ENCODE results near the gene FIBP. TPM values are rescaled to one million over a fixed set of nuclear protein-coding genes. Genes with fewer than 3 reads are reported as not detected.

Gene FIBP
- total RNA-seq, 1 experiment from 2014 or later, result 149 TPM

DNA sequence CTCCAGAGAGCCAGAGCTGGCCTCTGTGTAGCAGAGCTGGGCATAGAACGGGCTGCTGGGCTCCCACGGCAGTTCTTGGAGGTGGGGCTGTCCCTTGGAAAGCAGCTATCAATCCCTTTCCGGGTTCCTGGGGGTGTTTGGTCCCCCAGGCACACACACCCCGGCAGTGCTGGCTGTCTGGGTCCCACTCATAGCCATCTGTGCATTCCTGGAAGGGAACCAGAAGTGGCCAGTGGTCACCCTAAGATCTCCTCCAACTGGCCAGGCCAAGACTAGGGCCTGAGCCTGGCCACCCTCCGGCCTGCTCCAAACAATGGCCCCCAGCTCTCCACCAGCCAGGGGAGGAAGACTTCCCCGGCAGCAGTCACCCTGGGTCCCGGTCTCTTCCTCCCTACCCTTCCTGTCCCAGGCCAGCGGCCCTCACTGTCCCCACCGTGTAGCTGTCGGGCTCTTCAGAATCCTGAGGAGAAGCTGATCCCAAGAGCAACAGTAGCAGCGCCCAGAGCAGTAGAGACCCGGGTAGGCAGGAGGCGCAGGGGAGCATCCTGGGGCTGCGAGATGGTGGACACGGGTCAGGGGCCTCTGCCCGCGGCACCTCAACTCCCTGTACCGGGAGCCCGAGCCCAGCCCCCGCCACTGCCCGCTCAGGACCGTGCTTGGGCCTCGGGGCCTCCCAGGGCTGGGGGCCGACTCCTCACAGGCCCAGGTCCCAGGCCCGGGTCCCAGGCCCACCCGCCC is 16.3 kb downstream of the FIBP start:
- DNase-seq (ENCODE audit: low read depth), result no peak

DNA sequence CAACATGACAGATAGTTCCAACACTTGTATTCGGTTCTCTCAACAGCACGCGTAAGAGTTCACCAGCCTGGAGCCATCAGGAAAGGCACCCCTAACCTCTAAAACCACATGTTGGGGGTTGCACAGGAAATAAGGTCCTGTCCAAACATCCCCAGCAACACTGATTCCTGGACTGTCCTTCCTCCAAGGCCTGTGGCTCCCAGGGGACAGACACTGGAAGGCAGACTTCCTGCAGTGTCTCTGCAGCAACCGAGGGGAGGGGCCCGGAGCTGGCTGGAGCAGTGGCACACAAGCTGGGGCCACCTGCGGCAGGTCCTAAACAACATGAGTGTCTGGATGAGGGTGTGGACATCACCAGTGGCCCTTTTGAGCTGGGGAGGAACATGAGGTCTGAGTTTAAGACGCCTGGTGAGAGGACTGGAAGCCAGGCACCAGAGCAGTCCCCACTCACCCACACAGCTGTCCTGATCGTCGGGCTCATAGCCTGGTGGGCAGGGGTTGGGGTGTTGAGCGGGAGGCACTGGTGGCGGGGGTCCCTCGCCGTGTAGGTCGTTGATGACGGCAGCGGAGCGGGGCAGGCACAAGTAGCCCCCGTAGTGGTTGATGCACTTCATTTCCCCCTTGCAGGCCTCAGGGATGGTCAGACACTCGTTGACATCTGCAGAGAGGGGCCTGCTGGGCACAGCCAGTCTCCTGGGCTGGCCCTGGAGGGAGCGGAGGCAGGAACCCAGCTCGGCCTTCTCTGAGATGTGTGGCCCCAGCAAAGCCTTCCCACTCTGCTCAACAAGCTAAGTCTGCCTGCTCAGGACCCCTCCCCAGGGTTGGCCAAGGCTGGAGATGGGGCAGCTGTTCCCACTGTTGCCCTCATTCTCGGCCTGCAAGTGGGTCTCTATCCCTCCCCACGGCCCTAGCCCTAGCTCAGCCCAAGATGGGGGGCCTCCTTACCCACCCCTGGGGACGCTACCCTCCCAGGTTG is 17.3 kb downstream of the FIBP start:
- DNase-seq (ENCODE audit: low read depth), result peak; percentile 29

DNA sequence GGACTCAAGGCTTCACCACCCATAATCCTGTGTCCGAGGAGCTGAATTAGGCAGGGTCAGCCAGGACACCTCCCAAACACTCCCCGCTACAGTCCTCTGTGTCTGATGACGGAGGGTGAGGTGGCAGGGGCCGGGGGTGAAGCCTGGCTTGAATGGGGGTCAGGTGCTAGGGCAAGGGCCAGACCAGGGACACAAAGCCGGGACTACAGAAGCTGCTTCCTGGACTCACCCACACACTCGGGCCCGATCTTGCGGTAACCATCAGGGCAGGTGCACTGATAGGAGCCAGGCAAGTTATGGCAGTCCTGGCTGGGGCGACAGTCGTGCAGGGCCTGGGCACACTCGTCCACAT is 18.0 kb downstream of the FIBP start:
- no peak for DNase-seq (ENCODE audit: low read depth)

DNA sequence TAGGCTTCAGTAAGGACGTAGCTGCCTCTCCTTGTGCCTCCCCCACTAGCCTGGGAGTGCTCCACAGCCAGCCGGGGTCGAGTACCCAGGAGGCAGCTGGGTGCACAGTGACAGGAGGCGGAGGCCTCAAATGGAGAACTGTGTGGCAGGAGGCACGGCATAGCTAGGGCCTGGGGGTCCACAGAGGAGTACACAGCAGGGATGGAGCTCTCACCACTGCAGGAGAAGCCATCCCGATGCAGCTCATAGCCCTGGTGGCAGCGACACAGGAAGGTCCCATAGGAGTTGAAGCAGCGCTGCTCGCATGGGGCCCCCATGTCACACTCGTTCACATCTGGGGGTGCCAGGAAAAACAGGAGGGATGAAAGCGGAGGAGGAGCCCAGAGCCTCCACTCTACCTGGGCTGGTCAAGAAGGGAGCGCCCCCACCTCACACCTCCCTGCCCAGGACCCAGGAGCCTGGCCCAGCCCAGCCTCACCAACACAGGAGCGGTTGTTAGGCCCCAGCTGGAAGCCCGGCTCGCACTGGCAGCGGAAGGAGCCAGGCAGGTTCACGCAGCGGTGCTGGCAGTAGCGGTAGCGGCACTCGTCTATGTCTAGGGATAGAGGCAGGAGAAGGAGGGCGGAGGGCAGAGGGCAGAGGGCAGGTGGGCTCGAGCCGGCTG is 18.5 kb downstream of the FIBP start:
- no peak for DNase-seq (ENCODE audit: low read depth)

DNA sequence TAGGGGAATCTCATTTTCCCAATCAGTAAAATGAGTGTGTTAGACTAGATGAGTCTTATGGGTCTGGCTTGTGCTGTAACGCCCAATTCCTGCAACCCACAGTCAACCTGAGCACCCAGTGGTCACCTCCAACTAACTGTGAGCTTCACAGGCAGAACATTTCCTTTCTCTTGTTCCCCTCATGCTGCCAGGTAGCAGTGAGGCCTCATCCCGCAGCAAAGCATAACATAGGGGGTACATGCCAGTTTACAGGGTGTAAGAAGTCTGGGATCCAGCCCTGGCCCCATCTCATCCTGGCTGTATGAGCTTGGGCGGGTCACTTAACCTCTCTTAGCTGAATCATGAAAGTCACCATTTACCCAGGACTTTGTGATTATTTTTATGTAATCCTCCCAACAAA is 19.4 kb downstream of the FIBP start:
- DNase-seq (ENCODE audit: low read depth), result no peak

DNA sequence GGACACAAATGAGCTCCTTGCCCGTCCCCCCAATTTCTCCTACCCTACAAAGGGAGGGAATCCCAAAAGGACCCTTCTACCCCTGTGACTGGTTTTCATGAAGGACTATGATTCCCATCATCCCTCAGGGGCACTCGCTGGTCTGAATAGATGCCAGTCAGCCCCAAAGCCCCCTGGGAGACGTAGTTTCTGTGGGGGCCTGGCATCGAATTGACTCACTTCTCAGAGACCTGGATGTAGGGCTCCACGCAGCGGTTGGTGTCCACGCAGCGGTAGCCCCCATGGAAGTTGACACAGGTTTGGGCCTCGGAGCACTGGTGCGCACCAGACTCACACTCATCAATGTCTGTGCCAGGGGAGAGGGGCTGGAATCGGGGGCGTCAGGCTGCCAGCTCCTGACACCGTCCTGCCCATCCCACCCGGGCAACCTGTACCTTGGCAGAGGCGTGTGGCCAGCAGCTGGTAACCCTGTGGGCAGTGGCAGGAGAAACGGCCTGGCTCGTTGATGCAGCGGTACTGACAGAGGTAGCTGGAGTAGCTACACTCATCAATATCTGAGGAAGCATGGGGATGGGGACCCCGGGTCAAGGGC is 20.1 kb downstream of the FIBP start:
- DNase-seq (ENCODE audit: low read depth), result peak; percentile 47

DNA sequence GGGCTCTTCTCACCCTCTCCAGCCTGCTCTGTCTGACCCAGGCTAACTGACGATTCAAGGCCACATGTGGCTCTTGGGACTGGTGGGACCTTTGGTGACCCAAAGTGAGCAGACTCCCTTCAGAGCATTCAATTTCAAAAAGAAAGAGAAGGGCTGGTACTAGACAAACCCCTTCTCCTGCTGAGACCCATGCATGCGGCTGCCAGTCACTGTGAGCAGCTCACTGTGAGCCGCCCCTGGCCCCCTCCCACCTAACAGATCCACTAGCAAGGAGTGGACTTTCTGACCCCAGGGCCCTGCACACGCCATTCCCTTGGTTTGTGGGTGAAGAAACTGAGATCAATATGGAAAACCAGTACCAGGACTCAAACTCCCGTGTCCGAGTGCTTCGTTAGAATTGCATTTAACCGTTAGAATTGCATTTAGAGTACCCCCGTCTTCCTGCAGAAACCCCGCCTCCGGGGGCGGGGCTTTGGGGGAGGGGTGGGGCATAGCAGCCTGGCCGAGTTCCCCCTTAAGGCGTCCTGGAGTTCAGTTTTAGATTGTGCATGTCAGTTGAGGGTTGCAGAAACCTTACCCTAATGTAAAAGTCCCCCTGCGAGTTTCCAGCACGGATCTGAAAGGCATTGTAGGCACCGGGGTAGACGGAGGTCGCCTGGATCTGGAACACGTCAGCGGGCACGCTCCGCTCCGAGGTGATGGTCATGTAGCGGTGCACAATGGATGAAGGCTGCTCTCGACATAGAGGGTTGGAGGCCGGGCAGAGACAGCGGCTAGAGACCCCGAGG is 20.8 kb downstream of the FIBP start:
- no peak for DNase-seq (ENCODE audit: low read depth)

DNA sequence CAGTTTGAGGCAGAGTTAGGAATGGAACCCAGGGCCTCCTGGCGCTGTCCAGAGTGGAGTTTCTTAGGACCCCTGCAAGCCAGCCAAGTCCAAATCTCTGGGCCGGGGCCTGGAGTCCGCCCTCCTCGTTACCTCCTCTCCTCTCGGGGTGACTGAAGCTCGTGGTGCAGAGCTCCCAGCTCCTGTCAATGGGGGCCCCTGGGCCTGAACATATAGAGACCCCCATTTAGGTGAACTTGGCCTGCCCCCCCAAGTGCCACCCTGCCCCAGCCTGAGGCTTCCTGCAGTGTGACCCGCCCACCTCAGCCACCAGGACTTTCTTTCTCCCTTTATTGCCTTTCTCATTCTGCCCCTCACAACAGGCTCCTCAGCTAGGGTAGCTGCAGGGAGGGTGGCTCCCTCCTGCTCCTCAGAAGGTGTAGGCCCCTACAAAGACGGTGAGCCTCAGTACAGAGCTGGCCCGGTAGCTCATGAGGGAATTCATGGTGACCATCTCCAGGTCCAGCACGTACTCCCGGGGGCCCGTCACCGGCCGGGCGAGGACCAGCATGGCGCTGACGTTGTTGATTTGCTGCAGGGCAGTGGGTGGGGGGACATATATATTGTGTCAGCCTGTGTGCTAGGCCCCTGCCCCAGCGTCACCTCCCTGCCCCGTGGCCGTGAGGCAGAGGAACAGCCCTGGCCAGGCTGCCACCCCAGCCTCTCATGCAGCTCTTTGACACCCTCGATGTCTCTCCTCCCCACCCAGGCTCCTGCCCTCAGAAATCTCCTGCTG is 21.6 kb downstream of the FIBP start:
- DNase-seq (ENCODE audit: low read depth), result no peak

DNA sequence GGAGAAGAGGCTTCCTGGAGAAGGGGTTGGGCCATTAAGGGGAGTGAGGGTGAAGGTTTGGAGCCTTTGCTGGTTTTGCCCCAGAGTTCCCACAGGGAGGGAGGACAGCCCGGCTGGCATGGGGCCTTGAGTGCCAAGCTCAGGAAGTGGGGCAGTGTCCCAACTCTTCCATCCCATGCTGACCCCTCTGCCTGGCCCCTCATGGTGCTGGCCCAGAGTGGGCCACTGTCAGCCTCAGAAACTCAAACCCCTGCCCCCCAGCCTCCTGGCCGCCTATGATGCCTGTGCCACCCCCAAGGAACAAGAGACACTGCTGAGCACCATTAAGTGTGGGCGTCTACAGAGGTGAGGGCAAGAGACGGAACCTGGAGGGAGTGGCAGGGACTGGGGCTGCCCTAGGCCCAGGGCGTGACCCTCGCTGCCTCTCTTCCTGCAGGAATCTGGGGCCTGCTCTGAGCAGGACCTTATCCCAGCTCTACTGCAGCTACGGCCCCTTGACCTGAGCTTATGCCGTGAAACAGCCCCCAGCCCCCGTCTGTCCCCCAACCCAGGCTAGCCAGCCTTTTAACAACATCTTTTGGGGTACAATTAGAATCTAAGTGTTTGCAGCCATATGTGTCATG is 22.6 kb downstream of the FIBP start:
- DNase-seq (ENCODE audit: low read depth), result no peak

DNA sequence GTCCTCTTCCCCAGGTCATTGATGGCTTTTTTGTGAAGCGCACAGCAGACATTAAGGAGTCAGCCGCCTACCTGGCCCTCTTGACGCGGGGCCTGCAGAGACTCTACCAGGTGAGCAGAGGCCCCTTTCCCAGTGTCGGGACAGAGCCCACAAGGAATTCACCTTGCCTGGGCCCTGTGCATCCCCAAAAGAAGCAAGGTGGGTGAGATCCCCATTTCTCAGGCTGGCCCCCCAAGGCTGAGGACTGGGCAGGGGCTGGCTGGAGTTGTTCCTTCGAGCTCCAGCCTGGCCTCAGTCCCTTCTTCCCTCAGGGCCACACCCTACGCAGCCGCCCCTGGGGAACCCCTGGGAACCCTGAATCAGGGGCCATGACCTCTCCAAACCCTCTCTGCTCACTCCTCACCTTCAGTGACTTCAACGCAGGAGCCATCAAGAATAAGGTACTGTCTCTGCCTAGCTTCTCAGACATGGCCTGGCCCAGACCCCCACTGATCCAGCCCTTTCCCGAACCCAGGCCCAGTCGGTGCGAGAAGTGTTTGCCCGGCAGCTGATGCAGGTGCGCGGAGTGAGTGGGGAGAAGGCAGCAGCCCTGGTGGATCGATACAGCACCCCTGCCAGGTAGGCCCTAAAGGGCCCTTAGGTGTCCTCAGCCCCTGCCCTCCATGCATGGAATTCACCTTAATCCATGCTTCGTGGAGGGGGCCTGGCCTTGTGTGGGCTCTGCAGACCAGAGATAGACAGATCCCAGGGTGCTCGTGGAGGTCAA is 23.4 kb downstream of the FIBP start:
- no peak for DNase-seq (ENCODE audit: low read depth)

DNA sequence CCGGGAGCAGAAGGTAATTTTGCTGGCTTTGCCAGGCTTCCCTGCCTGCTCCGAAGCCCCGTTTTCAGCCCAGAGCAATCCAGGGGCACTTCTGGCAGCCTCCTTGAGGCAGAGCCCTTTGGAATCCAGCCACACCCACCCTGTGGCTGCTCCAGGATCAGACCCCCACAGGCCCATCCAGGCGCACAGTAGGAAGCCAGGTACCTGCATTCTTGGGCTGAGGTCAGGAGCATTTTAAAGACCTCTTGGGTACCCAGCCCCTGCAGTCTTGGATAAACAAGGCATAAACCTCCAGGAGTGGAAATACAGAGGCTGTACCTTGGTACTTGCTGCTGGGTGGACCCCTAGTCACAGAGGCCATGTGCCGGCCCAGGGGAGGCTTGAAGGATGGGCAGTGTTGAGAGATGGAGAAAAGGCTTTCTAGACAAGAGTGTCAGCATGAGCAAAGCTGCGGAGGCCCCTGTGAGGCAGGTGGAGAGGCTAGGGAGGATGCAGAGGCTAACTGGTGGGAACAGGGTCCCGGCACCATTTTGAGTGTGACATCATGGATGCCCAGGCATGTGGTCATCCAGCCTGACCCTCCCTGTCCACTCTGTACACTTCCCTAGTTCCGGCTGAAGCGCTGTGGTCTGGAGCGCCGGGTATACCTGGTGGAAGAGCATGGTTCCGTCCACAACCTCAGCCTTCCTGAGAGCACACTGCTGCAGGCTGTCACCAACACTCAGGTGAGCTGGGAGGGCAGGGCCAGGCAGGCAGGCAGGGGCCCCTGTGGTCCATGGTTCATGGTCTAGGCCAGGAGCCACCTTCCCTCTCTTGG is 24.2 kb downstream of the FIBP start:
- DNase-seq (ENCODE audit: low read depth), result no peak

DNA sequence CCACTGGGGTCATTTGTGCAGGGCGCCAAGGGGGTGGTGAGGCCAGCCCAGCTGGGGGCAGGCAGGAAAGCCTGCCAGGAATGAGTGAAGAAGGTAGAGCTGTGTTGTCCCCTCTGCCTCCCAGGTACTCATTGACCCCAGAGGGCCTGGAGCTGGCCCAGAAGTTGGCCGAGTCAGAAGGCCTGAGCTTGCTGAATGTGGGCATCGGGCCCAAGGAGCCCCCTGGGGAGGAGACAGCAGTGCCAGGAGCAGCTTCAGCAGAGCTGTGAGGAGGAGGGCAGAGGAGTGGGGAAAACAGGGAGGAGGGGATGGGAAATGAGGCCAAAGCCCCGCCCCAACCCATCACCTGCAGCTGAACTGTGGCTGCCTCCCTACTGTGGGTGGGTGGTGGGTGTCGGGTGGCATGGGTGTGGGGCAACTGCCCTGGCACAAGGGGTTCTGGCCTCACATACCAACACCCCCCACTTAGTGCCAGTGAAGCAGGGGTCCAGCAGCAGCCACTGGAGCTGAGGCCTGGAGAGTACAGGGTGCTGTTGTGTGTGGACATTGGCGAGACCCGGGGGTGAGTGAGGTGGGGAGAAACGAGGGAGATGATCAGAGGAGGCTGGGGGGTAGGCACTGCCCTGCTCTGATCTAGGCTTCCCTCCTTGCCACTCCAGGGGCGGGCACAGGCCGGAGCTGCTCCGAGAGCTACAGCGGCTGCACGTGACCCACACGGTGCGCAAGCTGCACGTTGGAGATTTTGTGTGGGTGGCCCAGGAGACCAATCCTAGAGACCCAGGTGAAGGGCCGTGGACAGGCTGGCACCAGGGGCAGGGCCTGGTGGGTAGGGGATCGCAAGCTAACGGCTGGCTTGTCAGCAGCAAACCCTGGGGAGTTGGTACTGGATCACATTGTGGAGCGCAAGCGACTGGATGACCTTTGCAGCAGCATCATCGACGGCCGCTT is 25.1 kb downstream of the FIBP start:
- no peak for DNase-seq (ENCODE audit: low read depth)

DNA sequence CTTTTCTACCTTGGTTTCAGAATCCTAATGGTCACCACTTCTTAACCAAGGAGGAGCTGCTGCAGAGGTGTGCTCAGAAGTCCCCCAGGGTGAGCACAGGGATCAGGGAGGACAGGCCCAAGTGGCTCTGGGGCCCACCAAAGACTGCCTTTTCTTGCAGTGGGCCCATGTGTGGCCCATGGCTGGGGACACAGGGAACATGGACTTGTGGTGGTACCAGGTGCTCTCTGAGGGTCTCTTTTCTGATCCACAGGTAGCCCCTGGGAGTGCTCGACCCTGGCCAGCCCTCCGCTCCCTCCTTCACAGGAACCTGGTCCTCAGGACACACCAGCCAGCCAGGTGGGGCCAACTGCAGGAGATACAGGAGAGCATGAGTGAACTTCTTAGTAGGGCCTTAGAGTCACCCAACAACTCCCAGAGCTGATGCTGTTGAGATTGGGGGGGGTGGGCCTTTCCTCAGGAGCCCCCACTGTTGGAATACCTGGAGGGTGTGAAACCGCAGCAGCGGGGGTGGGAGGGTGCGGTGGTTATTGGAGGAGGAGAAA is 26.0 kb downstream of the FIBP start:
- DNase-seq (ENCODE audit: low read depth), result no peak

DNA sequence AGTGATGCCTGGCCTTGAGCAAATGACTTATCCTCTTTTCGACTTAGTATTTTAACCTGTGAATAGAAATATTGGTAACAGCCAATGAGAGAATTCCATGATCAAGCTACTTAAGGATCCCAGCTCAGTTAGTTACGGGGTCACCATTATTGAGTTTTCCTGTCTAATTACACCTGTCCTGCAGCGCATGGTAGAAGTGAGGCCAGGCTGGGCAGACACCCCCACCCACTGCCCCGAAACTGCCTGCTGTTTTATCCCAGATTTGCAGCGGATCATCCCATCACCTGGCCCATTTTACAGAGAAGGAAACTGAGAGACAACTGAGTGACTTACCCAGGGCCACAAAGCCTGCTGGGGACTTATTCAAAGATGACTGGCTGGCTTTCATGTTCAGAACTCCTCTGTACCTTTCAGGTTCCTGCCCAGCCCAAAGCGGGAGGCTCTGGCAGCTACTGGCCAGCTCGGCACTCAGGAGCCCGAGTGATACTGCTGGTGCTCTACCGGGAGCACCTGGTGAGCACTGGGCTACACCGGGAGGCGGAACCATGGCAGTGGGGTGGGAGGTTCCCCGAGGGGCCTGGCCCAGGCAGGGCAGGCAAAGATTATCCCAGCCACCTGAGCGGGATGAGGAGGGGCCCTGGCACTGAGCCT is 26.6 kb downstream of the FIBP start:
- no peak for DNase-seq (ENCODE audit: low read depth)

DNA sequence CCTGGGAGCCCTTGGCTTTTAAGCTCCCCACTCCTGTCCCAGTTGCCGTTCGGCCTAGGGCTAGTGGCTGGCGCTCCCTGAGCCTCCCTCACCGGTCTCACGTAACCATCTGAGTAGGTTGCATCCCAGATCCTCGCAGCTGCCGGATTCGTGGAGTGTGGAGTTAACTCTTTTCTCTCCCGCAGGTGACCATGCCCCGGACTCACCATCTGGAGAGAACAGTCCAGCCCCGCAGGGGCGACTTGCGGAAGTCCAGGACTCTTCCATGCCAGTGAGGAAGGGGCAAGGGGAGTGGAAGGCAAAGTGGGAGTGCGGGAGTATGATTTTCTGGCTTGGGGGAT is 27.1 kb downstream of the FIBP start:
- peak; percentile 38 for DNase-seq (ENCODE audit: low read depth)

Measured in M059J (cell line).